Activated naive CD8-positive, alpha-beta T cell (primary cell): ENCODE data around the gene KANSL1.
A peak's percentile ranks its signal among the peaks of the same experiment; 100 is the strongest.

ENCODE experiments used
- H3K27ac Mint-ChIP-seq: one replicate; pipeline ENCODE4 v1.8.0; 2021; ENCODE audit warnings: mixed read lengths
- H3K27me3 Mint-ChIP-seq: one replicate; pipeline ENCODE4 v1.8.0; 2021; ENCODE audit warnings: mixed read lengths
- H3K36me3 Mint-ChIP-seq: one replicate; pipeline ENCODE4 v1.8.0; 2021; ENCODE audit warnings: mixed read lengths
- H3K4me1 Mint-ChIP-seq: one replicate; pipeline ENCODE4 v1.8.0; 2021; ENCODE audit warnings: low read depth, mixed read lengths
- H3K4me3 Mint-ChIP-seq: one replicate; pipeline ENCODE4 v1.8.0; 2021; ENCODE audit warnings: mild to moderate bottlenecking, mixed read lengths
- H3K9me3 Mint-ChIP-seq: one replicate; pipeline ENCODE4 v1.8.0; 2021; ENCODE audit warnings: low read depth, mixed read lengths

Gene KANSL1

DNA sequence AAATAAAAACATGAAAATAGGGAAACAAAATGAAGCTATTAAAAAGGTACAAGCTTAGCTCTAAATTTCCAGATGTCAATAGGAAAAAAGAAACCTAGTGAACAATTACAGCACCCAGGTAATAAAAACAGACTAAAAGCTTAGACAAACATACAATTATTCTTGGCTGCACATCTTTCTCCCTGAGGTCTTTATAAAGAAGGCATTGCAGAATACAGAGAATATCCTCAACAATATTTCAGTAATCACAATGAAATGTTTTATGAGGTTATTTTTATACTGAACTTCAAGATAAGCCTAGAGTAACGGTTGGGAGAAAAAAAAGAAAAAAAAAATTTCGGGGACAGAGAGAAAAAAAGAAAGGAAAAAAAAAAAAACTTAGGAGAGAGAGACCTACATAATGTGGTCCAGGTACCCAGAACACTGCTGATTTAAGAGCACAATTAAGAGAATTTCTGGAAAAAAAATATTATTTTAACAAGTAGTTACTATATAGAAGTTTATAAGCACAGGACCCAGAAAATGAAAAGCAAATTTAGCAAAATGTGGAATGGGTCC, 26.5 kb downstream of the KANSL1 start:
- Mint-ChIP-seq H3K4me1 (peaks cover 93% of the 10 kb centered on the region), H3K27me3 (no peaks in the 10 kb centered on the region), H3K27ac (peak overlapping the region; percentile 35), H3K36me3 (peaks cover 24% of the 10 kb centered on the region), H3K4me3 (peak overlapping the region; percentile 48), H3K9me3 (no peaks in the 10 kb centered on the region)

DNA sequence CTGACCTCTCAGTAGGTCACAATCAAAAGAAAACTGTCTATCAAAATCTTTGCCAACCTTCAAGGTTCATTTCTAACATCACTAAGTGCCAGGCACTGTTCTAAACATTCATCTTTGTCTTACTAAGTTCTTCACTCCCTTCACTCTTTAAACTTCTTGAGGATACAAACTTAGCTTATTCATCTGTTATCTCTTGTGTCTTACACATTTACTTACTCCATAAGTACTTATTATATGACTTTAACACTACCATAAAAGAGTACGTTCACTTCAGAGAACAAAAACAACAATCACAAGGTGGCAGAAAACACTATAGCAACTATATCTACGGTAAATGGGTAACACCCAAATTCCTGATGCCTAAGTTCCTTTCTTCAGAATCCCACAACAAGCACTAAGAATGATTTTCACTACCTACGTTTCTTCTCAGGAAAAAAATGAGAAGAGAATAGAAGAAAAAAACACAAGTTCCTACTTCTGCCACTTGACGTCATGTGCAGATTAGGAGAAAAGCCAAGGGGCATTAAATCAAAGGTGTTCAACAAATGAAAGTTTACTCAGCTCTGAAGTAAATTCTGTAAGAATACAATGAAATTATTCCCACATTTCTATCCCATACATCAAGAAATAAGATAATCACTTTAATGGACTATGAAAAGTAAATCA, 29.2 kb downstream of the KANSL1 start:
- Mint-ChIP-seq H3K4me3 (peak overlapping the region; percentile 22), H3K9me3 (no peaks in the 10 kb centered on the region), H3K4me1 (peaks cover 90% of the 10 kb centered on the region), H3K27ac (peak overlapping the region; percentile 83), H3K27me3 (no peaks in the 10 kb centered on the region), H3K36me3 (peaks cover 5% of the 10 kb centered on the region)

DNA sequence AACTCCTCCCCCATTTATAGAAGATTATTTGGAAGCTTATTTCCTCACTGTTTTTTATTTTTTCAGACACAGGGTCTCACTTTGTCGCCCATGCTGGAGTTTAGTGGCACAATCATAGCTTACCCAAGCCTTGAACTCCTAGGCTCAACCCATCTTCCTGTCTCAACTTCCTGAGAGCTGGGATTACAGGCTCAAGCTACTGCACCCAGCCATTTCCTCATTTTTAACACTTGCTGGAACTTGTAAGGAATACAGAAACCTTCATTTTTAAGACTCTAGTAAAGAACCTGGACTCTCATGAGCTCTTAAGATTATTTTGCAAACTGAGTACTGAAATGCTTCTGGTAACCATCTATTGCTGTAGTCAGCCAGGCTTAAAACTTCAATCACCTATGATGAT, 29.9 kb downstream of the KANSL1 start:
- H3K4me3 Mint-ChIP-seq = peak overlapping the region; percentile 22
- H3K36me3 Mint-ChIP-seq = peaks cover 5% of the 10 kb centered on the region
- H3K27ac Mint-ChIP-seq = peak overlapping the region; percentile 83

DNA sequence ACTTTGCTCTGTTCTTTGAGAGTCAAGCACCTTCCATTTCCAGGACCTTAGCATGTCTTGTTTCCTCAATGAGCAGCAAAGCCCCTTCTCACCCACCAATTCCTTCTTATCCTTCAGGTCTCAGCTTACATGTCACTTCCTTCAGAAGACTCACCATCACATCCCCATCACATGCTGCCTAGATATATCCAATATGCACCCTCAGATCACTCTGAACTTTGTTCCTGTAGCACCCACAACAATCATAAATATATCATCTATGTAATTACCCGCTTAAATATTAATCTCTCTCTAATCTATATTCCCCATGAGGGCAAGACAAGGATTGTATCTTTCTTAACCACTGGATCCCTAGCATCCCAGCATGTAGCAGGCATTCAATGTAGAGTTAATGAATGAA, 30.4 kb downstream of the KANSL1 start:
- Mint-ChIP-seq H3K27me3 (no peaks in the 10 kb centered on the region), H3K36me3 (peaks cover 5% of the 10 kb centered on the region), H3K9me3 (no peaks in the 10 kb centered on the region), H3K27ac (peak overlapping the region; percentile 83), H3K4me1 (peaks cover 91% of the 10 kb centered on the region), H3K4me3 (peak overlapping the region; percentile 4)

More for the DNA sequence above, 29.9 kb downstream of the KANSL1 start:
- no peaks in the 10 kb centered on the region for H3K27me3 Mint-ChIP-seq
- H3K9me3 Mint-ChIP-seq = no peaks in the 10 kb centered on the region
- H3K4me1 Mint-ChIP-seq = peaks cover 91% of the 10 kb centered on the region

DNA sequence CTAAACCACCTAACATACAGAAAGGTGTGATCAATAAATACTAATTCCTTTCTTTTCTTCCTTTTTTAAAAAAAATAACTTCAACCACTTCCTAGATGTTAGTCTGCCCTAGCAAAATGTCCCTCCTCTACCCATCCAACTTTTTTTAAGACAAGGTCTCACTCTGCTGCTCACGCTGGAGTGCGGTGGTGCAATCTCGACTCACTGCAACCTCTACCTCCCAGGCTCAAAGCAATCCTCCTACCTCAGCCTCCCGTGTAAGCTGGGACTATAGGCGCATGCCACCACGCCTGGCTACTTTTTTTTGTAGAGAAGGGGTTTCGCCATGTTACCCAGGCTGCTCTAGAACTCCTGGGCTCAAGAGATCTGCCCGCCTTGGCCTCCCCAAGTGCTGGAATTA, 33.1 kb downstream of the KANSL1 start:
- H3K4me3 Mint-ChIP-seq = no peak overlapping the region

DNA sequence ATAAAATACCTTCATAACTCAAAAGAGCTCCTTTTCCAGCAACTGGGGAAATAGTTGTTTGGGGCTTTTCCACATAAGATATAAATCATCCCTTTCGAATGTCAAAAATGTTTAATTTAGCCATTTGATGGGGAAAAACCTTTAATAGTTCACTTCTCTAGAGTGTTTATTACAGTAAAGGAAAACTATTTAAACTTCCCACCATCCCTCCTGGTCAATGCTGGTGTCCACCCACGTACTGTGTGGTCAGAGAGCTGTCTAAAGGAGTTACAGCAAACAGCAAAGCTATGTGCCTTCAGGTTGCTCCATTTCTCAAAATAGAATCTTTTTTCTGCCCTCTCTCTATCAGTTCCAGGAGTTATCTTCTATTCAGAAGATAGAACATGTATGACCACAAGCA, 33.5 kb downstream of the KANSL1 start:
- Mint-ChIP-seq H3K36me3 (peaks cover 5% of the 10 kb centered on the region), H3K4me3 (no peak overlapping the region), H3K4me1 (peaks cover 93% of the 10 kb centered on the region), H3K27ac (peak overlapping the region; percentile 87), H3K27me3 (no peaks in the 10 kb centered on the region), H3K9me3 (no peaks in the 10 kb centered on the region)

More for the DNA sequence above, 33.1 kb downstream of the KANSL1 start:
- Mint-ChIP-seq H3K4me1 (peaks cover 96% of the 10 kb centered on the region), H3K27ac (peak overlapping the region; percentile 87), H3K9me3 (no peaks in the 10 kb centered on the region), H3K27me3 (no peaks in the 10 kb centered on the region), H3K36me3 (peaks cover 5% of the 10 kb centered on the region)

DNA sequence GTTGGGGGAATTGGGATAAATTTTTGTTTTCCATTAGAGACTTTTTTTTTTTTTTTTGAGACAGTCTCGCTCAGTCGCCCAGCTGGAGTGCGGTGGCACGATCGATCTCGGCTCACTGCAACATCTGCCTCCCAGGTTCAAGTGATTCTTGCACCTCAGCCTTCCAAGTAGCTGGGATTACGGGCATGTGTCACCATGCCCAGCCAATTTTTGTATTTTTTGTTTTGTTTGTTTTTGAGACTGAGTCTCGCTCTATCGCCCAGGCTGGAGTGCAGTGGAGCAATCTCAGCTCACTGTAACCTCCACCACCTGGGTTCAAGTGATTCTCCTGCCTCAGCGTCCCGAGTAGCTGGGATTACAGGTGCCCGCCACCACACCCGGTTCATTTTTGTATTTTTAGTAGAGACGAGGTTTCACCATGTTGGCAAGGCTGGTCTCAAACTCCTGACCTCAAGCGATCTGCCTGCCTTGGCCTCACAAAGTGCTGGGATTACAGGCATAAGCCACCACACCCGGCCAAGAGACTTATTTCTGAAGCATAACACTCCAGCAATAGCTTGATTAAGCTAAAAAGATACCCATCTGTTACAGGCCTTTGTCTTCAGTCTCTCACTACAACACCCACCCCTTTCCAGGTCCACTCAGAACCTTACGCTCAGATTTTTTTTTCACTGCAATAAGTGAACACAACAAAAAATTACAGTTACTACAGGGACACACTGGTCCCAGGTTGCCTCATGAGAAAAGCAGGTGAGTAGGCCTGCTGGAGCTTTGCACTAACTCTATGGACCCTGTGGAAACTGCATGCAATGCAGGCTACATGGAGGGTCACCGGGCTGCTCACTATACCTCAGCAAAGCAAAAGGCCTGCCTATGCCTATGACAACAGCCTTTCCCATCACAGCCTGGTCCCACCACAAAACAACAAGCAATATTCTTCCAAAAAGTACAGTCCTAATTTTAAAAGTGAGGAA, 34.6 kb downstream of the KANSL1 start:
- peaks cover 3% of the 10 kb centered on the region for H3K36me3 Mint-ChIP-seq
- H3K9me3 Mint-ChIP-seq = no peaks in the 10 kb centered on the region
- no peaks in the 10 kb centered on the region for H3K27me3 Mint-ChIP-seq
- peak overlapping the region; percentile 87 for H3K27ac Mint-ChIP-seq
- peak overlapping the region; percentile 23 for H3K4me3 Mint-ChIP-seq
- H3K4me1 Mint-ChIP-seq = peaks cover 93% of the 10 kb centered on the region

DNA sequence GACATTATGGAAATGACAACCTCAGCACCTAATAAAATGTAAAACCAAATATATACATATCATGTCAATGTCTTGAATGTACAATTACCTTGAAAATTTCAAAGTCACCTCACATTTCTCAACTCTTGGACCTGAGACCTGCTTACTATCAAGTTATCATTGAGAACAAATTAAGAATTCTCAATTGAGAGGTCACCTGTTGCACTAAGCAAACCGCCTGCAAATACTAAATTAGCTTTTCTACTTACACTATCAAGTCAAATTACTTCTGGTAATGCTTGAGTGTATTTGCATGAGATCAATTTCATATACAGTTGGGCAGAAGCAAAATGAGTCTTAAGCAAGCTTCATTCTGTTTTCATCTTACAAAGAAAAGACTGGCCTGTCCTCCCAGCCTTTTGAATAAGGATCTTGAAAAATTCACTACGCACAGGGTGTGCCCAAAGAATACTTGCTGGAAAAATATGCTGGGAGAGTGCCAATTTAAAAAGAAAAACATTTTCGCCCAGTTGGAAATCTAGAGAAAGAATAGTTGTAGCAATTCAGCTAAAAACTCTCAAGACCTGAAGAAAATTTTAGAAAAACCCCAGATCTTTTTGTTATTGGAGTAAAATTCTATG, 35.7 kb downstream of the KANSL1 start:
- no peaks in the 10 kb centered on the region for H3K9me3 Mint-ChIP-seq
- H3K27me3 Mint-ChIP-seq = no peaks in the 10 kb centered on the region
- peak overlapping the region; percentile 95 for H3K27ac Mint-ChIP-seq
- H3K4me3 Mint-ChIP-seq = peak overlapping the region; percentile 42
- H3K36me3 Mint-ChIP-seq = no peaks in the 10 kb centered on the region
- H3K4me1 Mint-ChIP-seq = peaks cover 93% of the 10 kb centered on the region

DNA sequence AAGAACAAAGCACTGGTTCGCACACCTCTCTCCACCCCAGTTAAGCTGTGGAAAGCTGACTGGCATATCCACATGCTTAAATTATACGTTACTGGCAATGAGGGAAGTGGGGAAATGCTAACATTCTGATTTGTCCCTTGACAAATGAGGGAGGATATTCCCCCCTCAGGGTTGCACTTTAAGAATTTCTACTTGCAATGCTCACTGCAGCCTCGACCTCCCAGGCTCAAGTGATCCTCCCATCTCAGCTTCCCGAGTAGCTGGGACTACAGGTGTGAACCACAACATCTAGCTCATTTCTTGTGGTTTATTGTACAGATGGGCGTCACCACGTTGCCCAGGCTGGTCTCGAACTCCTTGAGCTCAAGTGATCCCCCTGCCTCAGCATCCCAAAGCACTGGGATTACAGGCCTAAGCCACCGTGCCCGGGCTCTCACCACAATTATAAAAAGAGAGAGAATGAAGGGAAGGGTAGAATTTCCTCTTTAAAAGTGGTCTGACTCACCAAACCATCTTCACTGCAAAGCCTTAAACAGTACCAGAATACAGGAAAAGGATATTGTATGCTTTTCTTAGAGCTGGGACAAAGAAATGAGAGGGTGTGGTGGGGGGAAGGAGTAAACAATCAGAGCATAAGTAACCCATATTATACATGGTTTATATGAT, 38.9 kb downstream of the KANSL1 start:
- no peaks in the 10 kb centered on the region for H3K27me3 Mint-ChIP-seq
- H3K36me3 Mint-ChIP-seq = no peaks in the 10 kb centered on the region
- H3K27ac Mint-ChIP-seq = peak overlapping the region; percentile 88
- H3K4me1 Mint-ChIP-seq = peaks cover 94% of the 10 kb centered on the region
- peak overlapping the region; percentile 66 for H3K4me3 Mint-ChIP-seq
- H3K9me3 Mint-ChIP-seq = no peaks in the 10 kb centered on the region

DNA sequence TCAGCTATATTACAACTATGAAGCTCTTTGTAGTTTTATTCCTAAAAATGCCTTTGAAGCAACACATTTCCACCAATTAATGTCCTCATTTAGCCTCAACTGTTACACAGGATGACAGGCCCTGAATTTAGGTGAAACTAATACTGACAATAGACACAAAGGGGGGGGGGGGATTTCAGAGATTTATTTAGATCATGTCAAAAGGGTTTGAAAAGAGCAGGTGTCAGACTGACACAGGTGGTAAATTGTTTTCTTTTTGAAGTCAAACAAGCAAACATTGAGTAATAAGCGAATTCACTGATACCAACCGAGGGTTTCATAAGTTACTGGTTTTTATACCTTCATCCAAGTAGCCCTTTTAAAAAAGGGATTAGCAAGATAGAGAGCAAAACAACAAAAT, 40.8 kb downstream of the KANSL1 start:
- peaks cover 94% of the 10 kb centered on the region for H3K4me1 Mint-ChIP-seq
- H3K27me3 Mint-ChIP-seq = no peaks in the 10 kb centered on the region
- H3K9me3 Mint-ChIP-seq = no peaks in the 10 kb centered on the region
- H3K4me3 Mint-ChIP-seq = peak overlapping the region; percentile 17
- peak overlapping the region; percentile 75 for H3K27ac Mint-ChIP-seq
- H3K36me3 Mint-ChIP-seq = peaks cover 2% of the 10 kb centered on the region

DNA sequence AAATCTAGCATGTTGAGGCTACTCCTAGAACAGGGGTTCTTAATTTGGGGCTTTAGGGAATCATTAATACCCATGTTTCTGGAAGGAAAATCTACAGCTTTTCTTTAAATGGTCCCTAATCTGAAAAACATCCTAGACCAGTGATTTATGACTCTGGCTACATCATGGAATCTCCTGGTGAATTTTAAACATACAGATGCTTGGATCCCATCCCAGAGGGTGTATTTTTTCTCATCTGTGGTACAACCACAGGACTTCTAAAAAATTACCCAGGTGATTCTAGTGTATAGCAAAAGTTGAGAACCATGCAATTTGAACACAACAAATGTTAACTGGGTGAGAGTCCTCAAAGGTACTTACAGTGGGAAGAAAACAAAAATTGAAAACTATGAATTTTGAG, 41.5 kb downstream of the KANSL1 start:
- Mint-ChIP-seq H3K27ac (peak overlapping the region; percentile 75), H3K4me3 (no peak overlapping the region), H3K36me3 (peaks cover 2% of the 10 kb centered on the region), H3K4me1 (peaks cover 93% of the 10 kb centered on the region), H3K27me3 (no peaks in the 10 kb centered on the region), H3K9me3 (no peaks in the 10 kb centered on the region)

DNA sequence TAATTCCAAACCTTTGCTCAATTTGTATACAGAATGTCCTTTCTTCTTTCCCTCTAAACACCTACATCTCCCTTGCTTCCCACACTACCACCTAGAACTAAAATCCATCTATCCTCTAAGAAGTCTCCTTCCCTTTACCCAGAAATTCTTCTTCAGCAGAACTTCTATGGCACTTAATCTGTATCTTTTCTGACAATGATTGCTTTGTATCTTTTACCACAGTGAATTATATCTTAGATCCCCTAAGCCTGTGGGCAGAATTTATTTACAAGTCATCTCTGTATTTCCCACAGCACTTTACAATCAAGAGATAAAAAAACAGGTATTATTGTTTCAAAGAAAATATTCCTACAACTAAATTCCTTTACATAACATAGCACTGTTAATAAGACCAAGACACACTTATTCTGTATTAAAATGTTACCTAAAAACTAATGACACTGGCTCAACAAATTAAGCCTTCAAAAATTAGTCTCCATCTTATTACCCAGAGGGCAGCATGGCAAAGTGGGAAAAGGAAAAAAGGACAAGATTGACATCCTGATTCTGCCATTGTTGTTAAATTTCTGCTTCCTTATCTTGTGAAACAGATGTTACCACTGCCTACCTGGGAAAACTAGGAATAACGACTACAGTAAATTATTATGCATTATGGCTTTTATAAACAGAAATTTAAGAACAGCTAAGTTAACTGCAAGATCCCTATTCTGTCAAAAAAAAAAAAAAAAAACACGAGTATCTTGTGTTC, 42.8 kb downstream of the KANSL1 start:
- Mint-ChIP-seq H3K27ac (peak overlapping the region; percentile 75), H3K36me3 (peaks cover 2% of the 10 kb centered on the region), H3K9me3 (no peaks in the 10 kb centered on the region), H3K27me3 (no peaks in the 10 kb centered on the region), H3K4me3 (peak overlapping the region; percentile 1), H3K4me1 (peaks cover 89% of the 10 kb centered on the region)

DNA sequence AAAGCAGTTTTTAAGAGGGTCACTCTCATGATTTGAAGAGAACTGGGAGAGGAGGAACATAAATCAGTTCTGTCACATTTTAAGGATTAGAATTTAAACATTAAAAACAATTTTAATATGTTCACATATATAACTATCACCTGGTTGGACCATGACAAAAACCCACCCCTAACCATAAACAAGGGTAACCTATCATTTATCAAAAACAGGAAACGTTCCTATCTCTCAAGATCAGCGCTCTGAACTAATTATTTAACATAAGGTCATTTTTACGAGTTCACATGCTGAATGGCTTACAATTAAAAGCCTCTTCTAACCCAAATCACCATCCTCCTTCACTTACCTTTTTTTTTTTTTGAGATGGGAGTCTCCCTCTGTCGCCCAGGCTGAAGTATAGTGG, 45.0 kb downstream of the KANSL1 start:
- H3K27me3 Mint-ChIP-seq = no peaks in the 10 kb centered on the region
- no peaks in the 10 kb centered on the region for H3K9me3 Mint-ChIP-seq
- H3K36me3 Mint-ChIP-seq = peaks cover 2% of the 10 kb centered on the region
- peak overlapping the region; percentile 47 for H3K27ac Mint-ChIP-seq
- peak overlapping the region; percentile 42 for H3K4me3 Mint-ChIP-seq
- peaks cover 89% of the 10 kb centered on the region for H3K4me1 Mint-ChIP-seq

DNA sequence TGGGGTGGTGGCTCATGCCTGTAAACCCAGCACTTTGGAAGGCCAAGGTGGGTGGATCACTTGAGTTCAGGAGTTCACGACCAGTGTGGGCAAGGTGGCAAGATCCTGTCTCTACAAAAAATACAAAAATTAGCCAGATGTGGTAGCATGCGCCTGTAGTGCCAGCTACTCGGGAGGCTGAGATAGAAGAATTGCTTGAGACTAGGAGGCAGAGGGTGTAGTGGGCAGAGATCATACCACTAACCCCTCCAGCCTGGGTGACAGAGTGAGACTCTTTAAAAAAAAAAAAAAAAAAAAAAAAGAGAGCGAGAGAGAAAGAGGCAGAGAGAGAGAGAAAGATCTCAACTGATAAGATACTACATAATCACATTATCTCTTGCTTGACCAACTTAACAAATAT, 45.9 kb downstream of the KANSL1 start:
- peak overlapping the region; percentile 31 for H3K4me3 Mint-ChIP-seq
- no peaks in the 10 kb centered on the region for H3K27me3 Mint-ChIP-seq
- peaks cover 89% of the 10 kb centered on the region for H3K4me1 Mint-ChIP-seq
- H3K27ac Mint-ChIP-seq = peak overlapping the region; percentile 35
- no peaks in the 10 kb centered on the region for H3K9me3 Mint-ChIP-seq
- H3K36me3 Mint-ChIP-seq = peaks cover 2% of the 10 kb centered on the region
